ENCODE measurements around the gene B9D2. TPM values are rescaled to one million over a fixed set of nuclear protein-coding genes. Genes with fewer than 3 reads are reported as not detected.

B9D2 gene
- total RNA-seq, 6 experiments from 2014 or later, result 4.9 to 6.8 (median 6.3) TPM

DNA sequence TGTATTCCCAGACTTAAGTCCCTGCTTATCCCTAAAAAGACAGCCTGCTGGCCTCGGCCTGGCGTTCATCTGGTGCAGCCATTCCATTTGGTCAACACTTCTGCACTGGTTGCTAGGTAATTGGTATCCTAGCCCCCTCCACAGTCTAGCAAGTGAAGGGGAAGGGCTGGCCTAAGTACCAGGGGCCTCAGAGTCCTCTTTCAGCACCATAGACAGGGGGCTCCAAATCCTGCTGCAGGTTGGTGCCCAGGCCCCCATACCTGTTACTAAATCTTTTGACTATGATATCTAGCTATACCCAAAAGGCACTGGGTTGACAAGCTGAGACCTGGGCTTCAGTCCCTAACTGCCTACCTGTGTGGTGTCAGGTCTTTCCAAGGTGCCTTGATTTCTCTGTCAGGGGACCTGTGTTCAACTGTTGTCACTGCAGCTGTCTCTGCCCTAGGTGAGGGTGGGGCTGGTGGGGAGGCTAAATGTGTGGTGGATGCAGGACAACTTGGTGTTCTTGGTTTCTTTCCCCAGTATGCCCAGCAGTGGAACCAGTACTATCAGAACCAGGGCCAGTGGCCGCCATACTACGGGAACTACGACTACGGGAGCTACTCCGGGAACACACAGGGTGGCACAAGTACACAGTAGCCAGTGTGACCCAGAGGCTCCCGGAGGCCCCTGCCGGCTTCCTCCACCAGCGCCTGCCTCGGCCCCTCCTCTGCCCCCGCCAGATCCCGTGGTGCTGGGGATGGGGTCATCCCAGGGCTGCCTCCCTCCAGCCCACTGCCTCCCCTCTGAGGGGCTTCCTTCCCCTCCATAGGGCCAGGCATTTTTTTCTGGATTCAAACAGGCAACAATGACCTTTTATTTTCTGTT lies 57.8 kb downstream of the B9D2 start:
- H3K4me1 Mint-ChIP-seq (ENCODE audit: low read depth), result peaks cover 31% of the 10 kb centered on the region
- H3K27ac Mint-ChIP-seq, result peak overlapping the region; percentile 97
- DNase-seq, result no peak
- H3K27me3 Mint-ChIP-seq (ENCODE audit: insufficient read depth), result peaks cover 15% of the 10 kb centered on the region
- TF ChIP-seq, protein P1, sequence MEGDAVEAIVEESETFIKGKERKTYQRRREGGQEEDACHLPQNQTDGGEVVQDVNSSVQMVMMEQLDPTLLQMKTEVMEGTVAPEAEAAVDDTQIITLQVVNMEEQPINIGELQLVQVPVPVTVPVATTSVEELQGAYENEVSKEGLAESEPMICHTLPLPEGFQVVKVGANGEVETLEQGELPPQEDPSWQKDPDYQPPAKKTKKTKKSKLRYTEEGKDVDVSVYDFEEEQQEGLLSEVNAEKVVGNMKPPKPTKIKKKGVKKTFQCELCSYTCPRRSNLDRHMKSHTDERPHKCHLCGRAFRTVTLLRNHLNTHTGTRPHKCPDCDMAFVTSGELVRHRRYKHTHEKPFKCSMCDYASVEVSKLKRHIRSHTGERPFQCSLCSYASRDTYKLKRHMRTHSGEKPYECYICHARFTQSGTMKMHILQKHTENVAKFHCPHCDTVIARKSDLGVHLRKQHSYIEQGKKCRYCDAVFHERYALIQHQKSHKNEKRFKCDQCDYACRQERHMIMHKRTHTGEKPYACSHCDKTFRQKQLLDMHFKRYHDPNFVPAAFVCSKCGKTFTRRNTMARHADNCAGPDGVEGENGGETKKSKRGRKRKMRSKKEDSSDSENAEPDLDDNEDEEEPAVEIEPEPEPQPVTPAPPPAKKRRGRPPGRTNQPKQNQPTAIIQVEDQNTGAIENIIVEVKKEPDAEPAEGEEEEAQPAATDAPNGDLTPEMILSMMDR (IDR thresholded peaks at IDR 0.05), result no peak
- H3K4me3 Mint-ChIP-seq, result no peak overlapping the region
- no peaks in the 10 kb centered on the region for H3K9me3 Mint-ChIP-seq
- peaks cover 28% of the 10 kb centered on the region for H3K36me3 Mint-ChIP-seq (ENCODE audit: low read depth)

DNA sequence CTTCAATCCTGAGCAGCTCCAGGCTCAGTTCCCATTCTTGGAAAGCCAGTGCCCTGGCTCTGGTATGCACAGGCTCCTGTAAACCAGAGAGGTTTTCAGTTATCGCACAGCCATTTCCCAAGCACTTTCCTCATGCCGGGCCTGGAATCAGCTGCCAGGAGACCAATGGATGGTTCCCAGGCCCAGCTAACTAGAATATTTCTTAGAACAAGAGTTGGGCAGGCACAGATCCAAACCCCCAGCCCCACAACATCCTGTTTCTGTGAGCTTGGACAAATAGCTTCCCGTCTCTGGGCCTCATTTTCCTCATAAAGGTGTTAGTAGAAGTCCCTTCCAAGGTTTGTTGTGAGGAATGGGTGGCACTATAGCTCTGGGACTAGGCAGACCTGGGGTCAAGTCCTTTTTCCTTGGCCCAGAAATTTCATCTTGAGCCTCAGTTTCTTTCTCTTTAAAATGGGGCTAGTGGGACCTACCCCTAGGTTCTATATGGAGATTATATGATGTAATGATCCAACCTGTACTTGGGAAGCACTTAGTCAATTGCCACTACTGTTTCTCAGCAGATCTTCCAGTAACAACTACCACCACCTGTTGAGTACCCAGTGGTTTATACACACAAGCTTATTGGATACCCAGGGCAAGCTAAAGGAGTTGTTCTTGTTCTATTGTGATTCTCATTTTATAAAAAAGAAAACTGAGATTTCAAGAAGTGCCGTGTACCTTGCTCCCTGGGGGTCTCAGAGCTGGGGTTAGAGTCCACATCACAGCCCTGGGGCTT lies 59.1 kb downstream of the B9D2 start:
- peaks cover 35% of the 10 kb centered on the region for H3K36me3 Mint-ChIP-seq (ENCODE audit: low read depth)
- TF ChIP-seq, protein P1 (IDR thresholded peaks at IDR 0.05), result no peak

More for the DNA sequence above, 59.1 kb downstream of the B9D2 start:
- Mint-ChIP-seq H3K27me3 (ENCODE audit: insufficient read depth) (peaks cover 9% of the 10 kb centered on the region), H3K27ac (peak overlapping the region; percentile 43), H3K4me1 (ENCODE audit: low read depth) (peaks cover 27% of the 10 kb centered on the region), H3K4me3 (no peak overlapping the region), H3K9me3 (no peaks in the 10 kb centered on the region)
- no peak for DNase-seq

Other genes with a start within 250 kb of the B9D2 start
- gene CYP2F1, start 249.7 kb downstream of the B9D2 start, total RNA-seq (2021; fragmentation: NEBNext Ultra II Directional; extraction: Animal tissue kit (Norgen Biotek cat#: 25700)), result not detected
- gene CYP2S1, start 170.9 kb downstream of the B9D2 start, total RNA-seq (2021; fragmentation: NEBNext Ultra II Directional; extraction: Animal tissue kit (Norgen Biotek cat#: 25700)), result 1 to 10 TPM in 3 of 6 experiments, under 1 TPM in 3; 0.65 to 1.6 (median 1.1) TPM
- 100 to 1,000 TPM; 419 to 474 (median 458) TPM for gene AXL, start 144.9 kb downstream of the B9D2 start, total RNA-seq (2021; fragmentation: NEBNext Ultra II Directional; extraction: Animal tissue kit (Norgen Biotek cat#: 25700))
- 100 to 1,000 TPM; 176 to 245 (median 234) TPM for gene HNRNPUL1, start 99.8 kb downstream of the B9D2 start, total RNA-seq (2021; fragmentation: NEBNext Ultra II Directional; extraction: Animal tissue kit (Norgen Biotek cat#: 25700))
- 10 to 100 TPM; 15.4 to 19.1 (median 16.8) TPM for gene CCDC97, start 54.0 kb downstream of the B9D2 start, total RNA-seq (2021; fragmentation: NEBNext Ultra II Directional; extraction: Animal tissue kit (Norgen Biotek cat#: 25700))
- gene TGFB1, start 10.2 kb downstream of the B9D2 start, total RNA-seq (2021; fragmentation: NEBNext Ultra II Directional; extraction: Animal tissue kit (Norgen Biotek cat#: 25700)), result 100 to 1,000 TPM; 150 to 163 (median 158) TPM
- gene TMEM91, start 12.4 kb upstream of the B9D2 start, total RNA-seq (2021; fragmentation: NEBNext Ultra II Directional; extraction: Animal tissue kit (Norgen Biotek cat#: 25700)), result 1 to 10 TPM; 1.4 to 2.6 (median 1.7) TPM
- gene EXOSC5, start 33.2 kb upstream of the B9D2 start, total RNA-seq (2021; fragmentation: NEBNext Ultra II Directional; extraction: Animal tissue kit (Norgen Biotek cat#: 25700)), result 10 to 100 TPM; 16.5 to 23.5 (median 18.1) TPM
- gene BCKDHA, start 33.7 kb upstream of the B9D2 start, total RNA-seq (2021; fragmentation: NEBNext Ultra II Directional; extraction: Animal tissue kit (Norgen Biotek cat#: 25700)), result 10 to 100 TPM in 3 of 6 experiments, 1 to 10 TPM in 3; 7.8 to 17.6 (median 9.8) TPM
- gene B3GNT8, start 63.2 kb upstream of the B9D2 start, total RNA-seq (2021; fragmentation: NEBNext Ultra II Directional; extraction: Animal tissue kit (Norgen Biotek cat#: 25700)), result 1 to 10 TPM in 3 of 6 experiments, under 1 TPM in 3; 0.47 to 2.1 (median 0.99) TPM
- 10 to 100 TPM; 42.8 to 52.2 (median 46.3) TPM for gene DMAC2, start 75.8 kb upstream of the B9D2 start, total RNA-seq (2021; fragmentation: NEBNext Ultra II Directional; extraction: Animal tissue kit (Norgen Biotek cat#: 25700))
- gene ERICH4, start 79.0 kb upstream of the B9D2 start, total RNA-seq (2021; fragmentation: NEBNext Ultra II Directional; extraction: Animal tissue kit (Norgen Biotek cat#: 25700)), result not detected
- gene CEACAM21, start 212.0 kb upstream of the B9D2 start, total RNA-seq (2021; fragmentation: NEBNext Ultra II Directional; extraction: Animal tissue kit (Norgen Biotek cat#: 25700)), result not detected

Measured in HFFc6 (cell line).